ENCODE results near the gene KDM5B.

DNA sequence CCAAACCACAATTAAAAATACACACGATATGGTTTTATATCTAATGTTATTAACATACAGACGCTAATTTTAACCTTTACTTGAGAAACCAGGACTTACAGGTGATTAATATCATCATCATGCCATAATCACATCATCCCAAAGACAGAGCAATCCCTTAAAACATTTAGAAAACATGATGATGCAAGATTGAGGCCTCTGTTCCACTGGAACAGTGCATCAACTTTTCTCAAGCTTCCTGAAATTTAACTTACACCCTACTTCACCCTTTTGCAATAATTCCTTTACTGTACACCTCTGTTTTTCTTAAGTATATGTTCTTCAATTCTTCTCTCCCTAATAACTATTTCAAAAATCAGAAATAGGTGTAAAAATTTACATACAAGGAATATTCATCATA is 38.1 kb downstream of the KDM5B start:
- TF ChIP-seq POLR2AphosphoS5 (IDR thresholded peaks at IDR 0.05) (no peak), POLR2A (IDR thresholded peaks at IDR 0.05) (no peak)

Measured in transverse colon (tissue), 3 donors.